Measurements from ENCODE around the gene SLMAP.
A peak's percentile ranks its signal among the peaks of the same experiment; 100 is the strongest.

DNA sequence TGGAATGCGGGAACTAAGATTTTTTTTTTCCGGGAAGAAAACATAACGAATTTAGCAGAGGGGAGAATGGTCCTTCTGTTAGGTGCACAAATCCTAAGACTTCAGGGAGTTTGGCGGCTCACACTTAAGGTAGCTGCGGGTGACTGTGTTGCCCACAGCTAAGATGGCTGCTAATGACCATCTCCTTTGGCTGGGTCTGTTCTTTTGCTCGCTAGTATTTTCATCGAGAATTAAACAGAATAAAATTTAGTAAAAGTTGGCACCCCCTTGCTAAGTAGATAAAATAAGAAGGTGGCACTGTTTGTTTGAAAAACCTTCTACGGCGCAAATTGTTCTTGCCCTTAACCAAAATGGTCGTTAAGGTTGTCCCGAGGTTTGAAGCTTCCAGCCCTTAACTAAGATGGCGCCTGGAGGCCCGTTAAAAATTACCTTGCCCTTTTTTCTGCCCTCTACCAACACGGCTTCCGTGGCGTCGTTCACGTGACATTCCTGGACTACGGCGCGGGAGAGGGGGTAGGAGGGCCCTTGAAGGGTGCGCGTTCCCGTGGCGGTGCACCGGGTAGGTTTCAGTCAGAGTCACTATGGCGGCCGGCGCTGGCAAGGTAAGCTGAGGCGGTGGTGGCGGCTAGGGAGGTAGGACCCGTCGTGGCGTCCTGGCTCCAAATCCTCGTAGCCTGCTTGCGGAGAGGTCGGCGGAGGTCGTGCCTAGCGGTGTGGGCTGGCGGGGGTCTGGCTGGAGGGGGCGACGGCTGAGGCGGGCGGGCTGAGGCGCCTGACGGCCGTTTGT, at the start of gene SLMAP:
- TF ChIP-seq, protein P1, sequence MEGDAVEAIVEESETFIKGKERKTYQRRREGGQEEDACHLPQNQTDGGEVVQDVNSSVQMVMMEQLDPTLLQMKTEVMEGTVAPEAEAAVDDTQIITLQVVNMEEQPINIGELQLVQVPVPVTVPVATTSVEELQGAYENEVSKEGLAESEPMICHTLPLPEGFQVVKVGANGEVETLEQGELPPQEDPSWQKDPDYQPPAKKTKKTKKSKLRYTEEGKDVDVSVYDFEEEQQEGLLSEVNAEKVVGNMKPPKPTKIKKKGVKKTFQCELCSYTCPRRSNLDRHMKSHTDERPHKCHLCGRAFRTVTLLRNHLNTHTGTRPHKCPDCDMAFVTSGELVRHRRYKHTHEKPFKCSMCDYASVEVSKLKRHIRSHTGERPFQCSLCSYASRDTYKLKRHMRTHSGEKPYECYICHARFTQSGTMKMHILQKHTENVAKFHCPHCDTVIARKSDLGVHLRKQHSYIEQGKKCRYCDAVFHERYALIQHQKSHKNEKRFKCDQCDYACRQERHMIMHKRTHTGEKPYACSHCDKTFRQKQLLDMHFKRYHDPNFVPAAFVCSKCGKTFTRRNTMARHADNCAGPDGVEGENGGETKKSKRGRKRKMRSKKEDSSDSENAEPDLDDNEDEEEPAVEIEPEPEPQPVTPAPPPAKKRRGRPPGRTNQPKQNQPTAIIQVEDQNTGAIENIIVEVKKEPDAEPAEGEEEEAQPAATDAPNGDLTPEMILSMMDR (IDR thresholded peaks at IDR 0.05): peak in 1 of 4 experiments; percentile 15
- peak; percentile 64 to 65 for TF ChIP-seq POLR2A (IDR thresholded peaks at IDR 0.05)

All from uterus (tissue), 2 donors.